GM12878 (cell line): Measurements from ENCODE around the gene KIRREL1. TPM values are rescaled to one million over a fixed set of nuclear protein-coding genes. Genes with fewer than 3 reads are reported as not detected.
A peak's percentile ranks its signal among the peaks of the same experiment; 100 is the strongest.

Experiments used
- ATAC-seq: fragments of 200-7000 bp; cut with Tn5 transposase; 3 replicates; pipeline ENCODE4 v1.9.1; 2020; ENCODE audit warnings: mild to moderate bottlenecking, moderate library complexity
- BruUV-seq: library from RNA; stranded (reverse); fragments of 400-500 nt; replicated peaks from 2 replicates; lab custom pipeline; 2021; lab: Mats Ljungman, UMichigan
- CTCF ChIA-PET: fragments of 300-600 bp; sonication (Branson Sonifier 250); formaldehyde crosslinking; extraction: SDS; loops from one replicate; lab custom pipeline; 2021; ENCODE audit warnings: inconsistent platforms; lab: Yijun Ruan, JAX
- POLR2A ChIA-PET: fragments of 350-600 bp; formaldehyde crosslinking; extraction: SDS; loops from one replicate; lab custom pipeline; 2021; ENCODE audit warnings: inconsistent platforms; lab: Charles Lee
- RAD21 ChIA-PET: fragments of 300-600 bp; sonication (Branson Sonifier 250); formaldehyde crosslinking; loops from one replicate; lab custom pipeline; 2023; ENCODE audit warnings: antibody characterized with exemption; ENCODE audit not compliant: unreplicated experiment; lab: Charles Lee
- SMC1A ChIA-PET: fragments of 300-600 bp; sonication (Branson Sonifier 250); formaldehyde crosslinking; loops from one replicate; lab custom pipeline; 2023; ENCODE audit not compliant: unreplicated experiment, uncharacterized antibody; lab: Charles Lee
- DNase-seq: peaks from one replicate; pipeline ENCODE4 v3.0.0-alpha.2; 2011; ENCODE audit warnings: low read depth, low spot score
- FAIRE-seq: peaks from 3 replicates; lab custom pipeline; 2011; peaks lifted over from hg19 to GRCh38; lab: Jason Lieb, UNC
- H2AFZ ChIP-seq: 2 replicates; pipeline ENCODE4 v1.6.0; 2011; ENCODE audit warnings: low read depth, low read length, control low read depth; ENCODE audit not compliant: control insufficient read depth
- H3K27ac ChIP-seq: 2 replicates; pipeline ENCODE4 v1.5.1; 2011; ENCODE audit warnings: control low read depth; ENCODE audit not compliant: control insufficient read depth, insufficient read depth
- H3K27me3 ChIP-seq, 2 experiments: replicated peaks in 1 of 2; 2 replicates each; pipeline versions ENCODE4 v1.6.0 to v1.6.1; 2011; ENCODE audit warnings: low read length in 1 of 2; ENCODE audit not compliant: control insufficient read depth in 2 of 2, insufficient read depth in 2 of 2
- H3K36me3 ChIP-seq, 2 experiments: 2 replicates each; pipeline ENCODE4 v1.5.1; 2011; ENCODE audit warnings: low read length in 1 of 2; ENCODE audit not compliant: control insufficient read depth in 2 of 2, insufficient read depth in 2 of 2
- H3K4me1 ChIP-seq: 2 replicates; pipeline ENCODE4 v1.6.1; 2011; ENCODE audit warnings: mild to moderate bottlenecking, low read length, moderate library complexity, mixed read lengths; ENCODE audit not compliant: control insufficient read depth, insufficient read depth
- H3K4me2 ChIP-seq: 2 replicates; pipeline ENCODE4 v1.6.0; 2011; ENCODE audit warnings: control low read depth; ENCODE audit not compliant: control insufficient read depth, insufficient read depth
- H3K4me3 ChIP-seq: fragments of 200-600 bp; sonication (generic); 2 replicates; pipeline ENCODE4 v1.5.1; 2016
- H3K79me2 ChIP-seq: 2 replicates; pipeline ENCODE4 v1.6.0; 2011; ENCODE audit warnings: low read length; ENCODE audit not compliant: control insufficient read depth, insufficient read depth
- H3K9ac ChIP-seq: 2 replicates; pipeline ENCODE4 v1.8.0; 2011; ENCODE audit warnings: low read length, control low read depth, mixed read lengths; ENCODE audit not compliant: control insufficient read depth, insufficient read depth
- H3K9me3 ChIP-seq: replicated peaks from 3 replicates; pipeline ENCODE4 v1.5.1; 2011; ENCODE audit warnings: mild to moderate bottlenecking, low read length; ENCODE audit not compliant: control insufficient read depth, insufficient read depth
- H4K20me1 ChIP-seq: 2 replicates; pipeline ENCODE4 v1.6.0; 2011; ENCODE audit not compliant: control insufficient read depth, insufficient read depth
- BACH1 ChIP-seq: fragments of 450-650 bp; IDR thresholded peaks from 2 replicates; pipeline ENCODE4 v1.6.1; 2017; ENCODE audit warnings: mild to moderate bottlenecking, borderline replicate concordance
- BCL11A ChIP-seq: IDR thresholded peaks from 2 replicates; pipeline ENCODE4 v1.6.1; 2011; ENCODE audit warnings: low read depth, low read length
- BHLHE40 ChIP-seq, 2 experiments: fragments of 450-650 bp in 1 of 2; IDR thresholded peaks; 2 replicates each; pipeline ENCODE4 v1.6.1; 2011 to 2017; ENCODE audit warnings: low read depth in 2 of 2, borderline replicate concordance in 1 of 2, improper control_type of control experiment in 1 of 2, low read length in 1 of 2, mild to moderate bottlenecking in 1 of 2
- BRCA1 ChIP-seq: IDR thresholded peaks from 2 replicates; pipeline ENCODE4 v1.6.1; 2011; ENCODE audit warnings: low read depth, low read length, improper control_type of control experiment
- HDAC2 ChIP-seq: fragments of 200-600 bp; sonication (generic); IDR thresholded peaks from 2 replicates; pipeline ENCODE4 v1.6.1; 2017
- NR2C1 ChIP-seq: fragments of 450-650 bp; IDR thresholded peaks from 2 replicates; pipeline ENCODE4 v1.6.1; 2017; ENCODE audit warnings: antibody characterized with exemption, mild to moderate bottlenecking, moderate library complexity
- NR2C2 ChIP-seq: IDR thresholded peaks from 2 replicates; pipeline ENCODE4 v1.6.1; 2011; ENCODE audit warnings: borderline replicate concordance, low read depth; ENCODE audit not compliant: control insufficient read depth, insufficient read length
- NRF1 ChIP-seq: conservative IDR thresholded peaks from 2 replicates; pipeline ENCODE4 v1.6.1; 2011; ENCODE audit warnings: mild to moderate bottlenecking, low read depth, low read length, improper control_type of control experiment
- RAD21 ChIP-seq: IDR thresholded peaks from 2 replicates; pipeline ENCODE4 v1.6.1; 2011; ENCODE audit warnings: mild to moderate bottlenecking, low read depth, low read length, moderate library complexity; ENCODE audit not compliant: insufficient read depth
- RUNX3 ChIP-seq: IDR thresholded peaks from 2 replicates; pipeline ENCODE4 v1.6.1; 2012; ENCODE audit warnings: low read length, inconsistent platforms
- SMC3 ChIP-seq: IDR thresholded peaks from 2 replicates; pipeline ENCODE4 v1.6.1; 2011; ENCODE audit warnings: low read length, improper control_type of control experiment, borderline replicate concordance
- SUPT20H ChIP-seq: IDR thresholded peaks from 2 replicates; pipeline ENCODE4 v1.6.1; 2011; ENCODE audit warnings: low read depth, mild to moderate bottlenecking, low read length, moderate library complexity, borderline replicate concordance; ENCODE audit not compliant: control insufficient read depth
- YY1 ChIP-seq: IDR thresholded peaks from 2 replicates; pipeline ENCODE4 v1.6.1; 2011; ENCODE audit warnings: low read depth, mild to moderate bottlenecking, low read length
- ZSCAN29 ChIP-seq: fragments of 450-650 bp; IDR thresholded peaks from 2 replicates; pipeline ENCODE4 v1.6.1; 2017; ENCODE audit warnings: mild to moderate bottlenecking, moderate library complexity
- WGBS: methylation state at CpG from one replicate; pipeline ENCODE4 v1.1.6; 2016; ENCODE audit warnings: low lambda C conversion rate; ENCODE audit not compliant: insufficient replicate concordance, insufficient coverage; ENCODE audit errors: missing lambda C conversion rate; 5-methylcytosine and 5-hydroxymethylcytosine counted together
- in situ Hi-C: fragments of 300-500 bp; cut with MboI; formaldehyde crosslinking; loops from 9 replicates; pipeline ENCODE4 v1.14.3; 2018; ENCODE audit warnings: mixed read lengths
- intact Hi-C: fragments of 100-400 bp; cut with micrococcal nuclease; formaldehyde crosslinking; loops from one replicate; pipeline ENCODE4 v1.14.2; 2022; ENCODE audit not compliant: unreplicated experiment
- polyA plus RNA-seq, 11 experiments: library from polyadenylated mRNA; depleted of rRNA in 4 of 11; unstranded in 6 of 11; stranded (reverse) in 5 of 11; fragments of >200 nt; fragmentation: Nextera tagmentation in 4 of 11; fragmentation: Illumina TruSeq in 1 of 11; extraction: Ambion mirVana in 4 of 11; extraction: Trizol in 1 of 11; gene quantifications; 1 replicate in 1 of 11; 2 replicates in 10 of 11; pipeline versions ENCODE4 v1.2.1 to v1.2.3, GENCODE V29; 2011 to 2016; ENCODE audit warnings: inconsistent platforms in 2 of 11, missing spikeins in 2 of 11, low read depth in 1 of 11
- total RNA-seq, 4 experiments: library from RNA; depleted of rRNA in 3 of 4; stranded (reverse); fragments of >200 nt in 3 of 4; fragmentation: Illumina TruSeq in 1 of 4; extraction: Trizol in 1 of 4; gene quantifications; 2 replicates each; pipeline versions ENCODE4 v1.2.1 to v1.2.3, GENCODE V29; 2013 to 2021
- TF ChIP-seq, protein P1 (sequence below): fragments of 450-650 bp; conservative IDR thresholded peaks from 2 replicates; pipeline ENCODE4 v1.6.1; 2017; ENCODE audit warnings: mild to moderate bottlenecking, moderate library complexity
- TF ChIP-seq, protein P2 (sequence below), 3 experiments: IDR thresholded peaks in 2 of 3; conservative IDR thresholded peaks in 1 of 3; 2 replicates each; pipeline ENCODE4 v1.5.1; 2011; ENCODE audit warnings: low read depth in 3 of 3, low read length in 3 of 3, mild to moderate bottlenecking in 3 of 3, control low read depth in 2 of 3, moderate library complexity in 2 of 3, inconsistent platforms in 1 of 3, mixed read lengths in 1 of 3; ENCODE audit not compliant: control insufficient read depth in 2 of 3, insufficient read depth in 1 of 3; ENCODE audit errors: extremely low read depth in 1 of 3
- TF ChIP-seq, protein P3 (sequence below): fragments of 450-650 bp; formaldehyde crosslinking; IDR thresholded peaks from 2 replicates; pipeline ENCODE4 v1.4.0; 2022; ENCODE audit warnings: mild to moderate bottlenecking, moderate library complexity

KIRREL1 gene
- total and polyA plus RNA-seq, 10 of the 15 experiments (the other 5 are each of a cell fraction or from before 2014, with no cell fraction given) = 0.15 TPM; not detected in 9

- CTCF ChIA-PET = interaction anchor here (0.7 to 7.2 kb wide), 12 partner anchors 12 to 1170 kb away, joined by 3 to 90 read pairs (median 5); no protein-coding TSS in a partner anchor
- Histone ChIP-seq H3K4me1 (peaks cover 6% of the 10 kb centered on the region), H2AFZ (no peak overlapping the region), H3K27ac (no peak overlapping the region), H3K9ac (no peak overlapping the region), H3K9me3 (no peaks in the 10 kb centered on the region), H3K36me3 (no peaks in the 10 kb centered on the region), H3K4me3 (no peak overlapping the region), H3K79me2 (no peaks in the 10 kb centered on the region), H3K27me3 (peaks cover 3 to 14% of the 10 kb centered on the region in 2 experiments; a peak in 3 of 4 replicates), H3K4me2 (no peak overlapping the region), H4K20me1 (no peaks in the 10 kb centered on the region)
- DNase-seq (no peak), FAIRE-seq (no peak), ATAC-seq (peak; percentile 87)
- WGBS = 7% methylated on average over 5 of the region's 5 CpGs
- SMC1A ChIA-PET = interaction anchor here (1.5 to 3.2 kb wide), 4 partner anchors 152 to 164 kb away, joined by 3 to 17 read pairs (median 7); a partner anchor contains a TSS
- no TSS peak for BruUV-seq
- POLR2A ChIA-PET = no interaction called here
- intact Hi-C loops = loop anchor here (1.0 to 2.0 kb wide), 2 partner anchors 124 to 161 kb away; no protein-coding TSS in a partner anchor
- no peak for TF ChIP-seq BRCA1
- no peak for TF ChIP-seq NR2C1
- 0 out of 2 replicates have a peak, but pooled peaks have one; percentile 46 for TF ChIP-seq YY1
- no peak for TF ChIP-seq ZSCAN29
- TF ChIP-seq SMC3 = peak; percentile 75
- no peak for TF ChIP-seq BCL11A
- TF ChIP-seq BACH1 = no peak
- TF ChIP-seq, protein P1, sequence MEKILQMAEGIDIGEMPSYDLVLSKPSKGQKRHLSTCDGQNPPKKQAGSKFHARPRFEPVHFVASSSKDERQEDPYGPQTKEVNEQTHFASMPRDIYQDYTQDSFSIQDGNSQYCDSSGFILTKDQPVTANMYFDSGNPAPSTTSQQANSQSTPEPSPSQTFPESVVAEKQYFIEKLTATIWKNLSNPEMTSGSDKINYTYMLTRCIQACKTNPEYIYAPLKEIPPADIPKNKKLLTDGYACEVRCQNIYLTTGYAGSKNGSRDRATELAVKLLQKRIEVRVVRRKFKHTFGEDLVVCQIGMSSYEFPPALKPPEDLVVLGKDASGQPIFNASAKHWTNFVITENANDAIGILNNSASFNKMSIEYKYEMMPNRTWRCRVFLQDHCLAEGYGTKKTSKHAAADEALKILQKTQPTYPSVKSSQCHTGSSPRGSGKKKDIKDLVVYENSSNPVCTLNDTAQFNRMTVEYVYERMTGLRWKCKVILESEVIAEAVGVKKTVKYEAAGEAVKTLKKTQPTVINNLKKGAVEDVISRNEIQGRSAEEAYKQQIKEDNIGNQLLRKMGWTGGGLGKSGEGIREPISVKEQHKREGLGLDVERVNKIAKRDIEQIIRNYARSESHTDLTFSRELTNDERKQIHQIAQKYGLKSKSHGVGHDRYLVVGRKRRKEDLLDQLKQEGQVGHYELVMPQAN = no peak
- TF ChIP-seq, protein P2, sequence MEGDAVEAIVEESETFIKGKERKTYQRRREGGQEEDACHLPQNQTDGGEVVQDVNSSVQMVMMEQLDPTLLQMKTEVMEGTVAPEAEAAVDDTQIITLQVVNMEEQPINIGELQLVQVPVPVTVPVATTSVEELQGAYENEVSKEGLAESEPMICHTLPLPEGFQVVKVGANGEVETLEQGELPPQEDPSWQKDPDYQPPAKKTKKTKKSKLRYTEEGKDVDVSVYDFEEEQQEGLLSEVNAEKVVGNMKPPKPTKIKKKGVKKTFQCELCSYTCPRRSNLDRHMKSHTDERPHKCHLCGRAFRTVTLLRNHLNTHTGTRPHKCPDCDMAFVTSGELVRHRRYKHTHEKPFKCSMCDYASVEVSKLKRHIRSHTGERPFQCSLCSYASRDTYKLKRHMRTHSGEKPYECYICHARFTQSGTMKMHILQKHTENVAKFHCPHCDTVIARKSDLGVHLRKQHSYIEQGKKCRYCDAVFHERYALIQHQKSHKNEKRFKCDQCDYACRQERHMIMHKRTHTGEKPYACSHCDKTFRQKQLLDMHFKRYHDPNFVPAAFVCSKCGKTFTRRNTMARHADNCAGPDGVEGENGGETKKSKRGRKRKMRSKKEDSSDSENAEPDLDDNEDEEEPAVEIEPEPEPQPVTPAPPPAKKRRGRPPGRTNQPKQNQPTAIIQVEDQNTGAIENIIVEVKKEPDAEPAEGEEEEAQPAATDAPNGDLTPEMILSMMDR (IDR thresholded peaks at IDR 0.05 in 2 of 3, conservative IDR thresholded peaks at IDR 0.05 in 1 of 3; ENCODE audit: control insufficient read depth in 2 of 3, extremely low read depth in 1 of 3, insufficient read depth in 1 of 3, low read depth in 3 of 3, low read length in 3 of 3) = peak; percentile 74 to 78 (median 77)
- no peak for TF ChIP-seq BHLHE40 (IDR thresholded peaks at IDR 0.05; ENCODE audit: borderline replicate concordance in 1 of 2, low read depth in 2 of 2, low read length in 1 of 2)
- TF ChIP-seq, protein P3, sequence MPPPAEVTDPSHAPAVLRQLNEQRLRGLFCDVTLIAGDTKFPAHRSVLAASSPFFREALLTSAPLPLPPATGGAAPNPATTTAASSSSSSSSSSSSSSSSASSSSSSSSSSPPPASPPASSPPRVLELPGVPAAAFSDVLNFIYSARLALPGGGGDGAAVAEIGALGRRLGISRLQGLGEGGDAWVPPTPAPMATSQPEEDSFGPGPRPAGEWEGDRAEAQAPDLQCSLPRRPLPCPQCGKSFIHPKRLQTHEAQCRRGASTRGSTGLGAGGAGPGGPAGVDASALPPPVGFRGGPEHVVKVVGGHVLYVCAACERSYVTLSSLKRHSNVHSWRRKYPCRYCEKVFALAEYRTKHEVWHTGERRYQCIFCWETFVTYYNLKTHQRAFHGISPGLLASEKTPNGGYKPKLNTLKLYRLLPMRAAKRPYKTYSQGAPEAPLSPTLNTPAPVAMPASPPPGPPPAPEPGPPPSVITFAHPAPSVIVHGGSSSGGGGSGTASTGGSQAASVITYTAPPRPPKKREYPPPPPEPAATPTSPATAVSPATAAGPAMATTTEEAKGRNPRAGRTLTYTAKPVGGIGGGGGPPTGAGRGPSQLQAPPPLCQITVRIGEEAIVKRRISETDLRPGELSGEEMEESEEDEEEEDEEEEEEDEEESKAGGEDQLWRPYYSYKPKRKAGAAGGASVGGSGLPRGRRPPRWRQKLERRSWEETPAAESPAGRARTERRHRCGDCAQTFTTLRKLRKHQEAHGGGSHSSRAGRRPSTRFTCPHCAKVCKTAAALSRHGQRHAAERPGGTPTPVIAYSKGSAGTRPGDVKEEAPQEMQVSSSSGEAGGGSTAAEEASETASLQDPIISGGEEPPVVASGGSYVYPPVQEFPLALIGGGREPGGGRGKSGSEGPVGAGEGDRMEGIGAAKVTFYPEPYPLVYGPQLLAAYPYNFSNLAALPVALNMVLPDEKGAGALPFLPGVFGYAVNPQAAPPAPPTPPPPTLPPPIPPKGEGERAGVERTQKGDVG (CRISPR knock-in tag) = no peak
- no peak for TF ChIP-seq NR2C2
- TF ChIP-seq RAD21 = peak; percentile 85
- TF ChIP-seq HDAC2 = no peak
- TF ChIP-seq SUPT20H = no peak
- TF ChIP-seq NRF1 = no peak
- peak; percentile 72 for TF ChIP-seq RUNX3
- in situ Hi-C loops = loop anchor here (5.0 kb wide), 1 partner anchor 159 kb away; no protein-coding TSS in a partner anchor
- RAD21 ChIA-PET = interaction anchor here (1.1 to 3.3 kb wide), 2 partner anchors 161 to 368 kb away, joined by 3 to 18 read pairs; no protein-coding TSS in a partner anchor
Measured at GRCh38 chr1:157963713-157964112, 29.7 kb upstream of the KIRREL1 start.
